HG03457 (cell line): ENCODE data around the gene MEIS3.

Source experiments
- ATAC-seq: cut with Tn5 transposase; IDR thresholded peaks from one replicate; pipeline ENCODE4 v1.9.1; 2021; ENCODE audit warnings: moderate number of reproducible peaks; ENCODE audit not compliant: unreplicated experiment

Gene MEIS3

GRCh38 chr19:47419030-47419783, at the start of gene MEIS3:
Gene MEIS3 (minus strand): TSS chr19:47419527. CDS start chr19:47419081, 446 bp downstream.
- ATAC-seq = no peak

- ATAC-seq = no peak
Measured at GRCh38 chr19:47467914-47468313, 48.6 kb upstream of the MEIS3 start.

GRCh38 chr19:47465957-47466356, 46.6 kb upstream of the MEIS3 start:
- ATAC-seq = no peak

- ATAC-seq = no peak
Measured at GRCh38 chr19:47464675-47465419, 45.5 kb upstream of the MEIS3 start.

GRCh38 chr19:47461876-47462275, 42.5 kb upstream of the MEIS3 start:
- ATAC-seq = no peak

- no peak for ATAC-seq
Measured at GRCh38 chr19:47459477-47459876, 40.1 kb upstream of the MEIS3 start.

- no peak for ATAC-seq
Measured at GRCh38 chr19:47458672-47459071, 39.3 kb upstream of the MEIS3 start.

GRCh38 chr19:47456721-47457474, 37.6 kb upstream of the MEIS3 start:
- ATAC-seq = no peak

GRCh38 chr19:47450478-47450877, 31.2 kb upstream of the MEIS3 start:
- ATAC-seq = no peak

- ATAC-seq = no peak
Measured at GRCh38 chr19:47448360-47448727, 29.0 kb upstream of the MEIS3 start.

GRCh38 chr19:47447470-47448359, 28.4 kb upstream of the MEIS3 start:
- no peak for ATAC-seq

GRCh38 chr19:47446534-47447469, 27.5 kb upstream of the MEIS3 start:
- no peak for ATAC-seq

- no peak for ATAC-seq
Measured at GRCh38 chr19:47445937-47446402, 26.6 kb upstream of the MEIS3 start.

- ATAC-seq = no peak
Measured at GRCh38 chr19:47445527-47445926, 26.2 kb upstream of the MEIS3 start.

GRCh38 chr19:47444388-47444821, 25.1 kb upstream of the MEIS3 start:
- ATAC-seq = no peak

GRCh38 chr19:47443331-47443730, 24.0 kb upstream of the MEIS3 start:
- ATAC-seq = no peak

GRCh38 chr19:47438793-47439220, 19.5 kb upstream of the MEIS3 start:
- no peak for ATAC-seq

- ATAC-seq = no peak
Measured at GRCh38 chr19:47437500-47437899, 18.2 kb upstream of the MEIS3 start.

- no peak for ATAC-seq
Measured at GRCh38 chr19:47436712-47437401, 17.5 kb upstream of the MEIS3 start.
